Mesenchymal stem cell (in vitro differentiated cells and primary cell): Measurements from ENCODE around the gene SAT1. TPM values are rescaled to one million over a fixed set of nuclear protein-coding genes. Genes with fewer than 3 reads are reported as not detected.

Experiments used
- DNase-seq: peaks from one replicate; pipeline ENCODE4 v3.0.0-alpha.2; 2013
- H2AFZ ChIP-seq: one replicate; pipeline ENCODE4 v1.6.1; 2013; ENCODE audit warnings: low read depth, mild to moderate bottlenecking, control low read depth, inconsistent platforms, low read length, moderate library complexity
- H2AK5ac ChIP-seq: 2 replicates; pipeline ENCODE4 v1.6.1; 2013; ENCODE audit warnings: low read length, moderate library complexity, mild to moderate bottlenecking, inconsistent platforms; ENCODE audit not compliant: severe bottlenecking
- H2BK120ac ChIP-seq: one replicate; pipeline ENCODE4 v1.6.1; 2013; ENCODE audit warnings: low read depth, mild to moderate bottlenecking, inconsistent platforms, low read length, moderate library complexity
- H2BK12ac ChIP-seq, 2 experiments: one replicate each; pipeline ENCODE4 v1.6.1; 2013; ENCODE audit warnings: inconsistent platforms in 2 of 2, low read length in 2 of 2, mild to moderate bottlenecking in 2 of 2, moderate library complexity in 2 of 2, control low read depth in 1 of 2
- H2BK15ac ChIP-seq: one replicate; pipeline ENCODE4 v1.6.1; 2013; ENCODE audit warnings: mild to moderate bottlenecking, low read depth, inconsistent platforms; ENCODE audit not compliant: poor library complexity, severe bottlenecking
- H2BK5ac ChIP-seq: 2 replicates; pipeline ENCODE4 v1.6.1; 2013; ENCODE audit warnings: low read depth, mild to moderate bottlenecking, low read length, control low read depth, inconsistent platforms; ENCODE audit not compliant: poor library complexity, severe bottlenecking
- H3K14ac ChIP-seq, 2 experiments: one replicate each; pipeline ENCODE4 v1.6.1; 2013; ENCODE audit warnings: inconsistent platforms in 2 of 2, low read length in 2 of 2, control low read depth in 1 of 2, mild to moderate bottlenecking in 1 of 2, moderate library complexity in 1 of 2
- H3K18ac ChIP-seq, 2 experiments: one replicate each; pipeline ENCODE4 v1.6.1; 2013; ENCODE audit warnings: inconsistent platforms in 2 of 2, low read length in 2 of 2, control low read depth in 1 of 2, low read depth in 1 of 2, mild to moderate bottlenecking in 1 of 2
- H3K23ac ChIP-seq, 2 experiments: one replicate each; pipeline ENCODE4 v1.6.1; 2013; ENCODE audit warnings: inconsistent platforms in 2 of 2, low read length in 2 of 2, mild to moderate bottlenecking in 2 of 2, moderate library complexity in 2 of 2, control low read depth in 1 of 2
- H3K27ac ChIP-seq: 2 replicates; pipeline ENCODE4 v1.5.1; 2013; ENCODE audit warnings: mild to moderate bottlenecking, moderate library complexity, low read length, control low read depth, inconsistent platforms; ENCODE audit not compliant: poor library complexity, severe bottlenecking
- H3K27me3 ChIP-seq, 2 experiments: 2 replicates each; pipeline versions ENCODE4 v1.6.1 to v1.7.0; 2013; ENCODE audit warnings: low read length in 2 of 2, mild to moderate bottlenecking in 2 of 2, moderate library complexity in 2 of 2, control low read depth in 1 of 2, inconsistent platforms in 1 of 2; ENCODE audit not compliant: control insufficient read depth in 1 of 2, insufficient read depth in 1 of 2
- H3K36me3 ChIP-seq, 2 experiments: 2 replicates each; pipeline versions ENCODE4 v1.6.1 to v1.7.0; 2013; ENCODE audit warnings: low read length in 2 of 2, control low read depth in 1 of 2, inconsistent platforms in 1 of 2, low read depth in 1 of 2, mild to moderate bottlenecking in 1 of 2; ENCODE audit not compliant: insufficient read depth in 2 of 2, control insufficient read depth in 1 of 2
- H3K4ac ChIP-seq, 2 experiments: one replicate each; pipeline ENCODE4 v1.6.1; 2013; ENCODE audit warnings: inconsistent platforms in 2 of 2, low read length in 2 of 2, mild to moderate bottlenecking in 2 of 2, moderate library complexity in 2 of 2, control low read depth in 1 of 2, low read depth in 1 of 2
- H3K4me1 ChIP-seq: 2 replicates; pipeline ENCODE4 v1.6.1; 2013; ENCODE audit warnings: low read depth, low read length, control low read depth; ENCODE audit not compliant: control insufficient read depth, insufficient read depth
- H3K4me2 ChIP-seq: 2 replicates; pipeline ENCODE4 v1.6.1; 2013; ENCODE audit warnings: low read length, mild to moderate bottlenecking, inconsistent platforms; ENCODE audit not compliant: poor library complexity, severe bottlenecking
- H3K4me3 ChIP-seq, 2 experiments: 2 replicates each; pipeline versions ENCODE4 v1.5.1 to v1.7.0; 2013; ENCODE audit warnings: low read length in 2 of 2, mild to moderate bottlenecking in 2 of 2, control low read depth in 1 of 2, low read depth in 1 of 2; ENCODE audit not compliant: insufficient read depth in 1 of 2
- H3K79me1 ChIP-seq: replicated peaks from 2 replicates; pipeline ENCODE4 v1.6.1; 2013; ENCODE audit warnings: mild to moderate bottlenecking, control low read depth, low read length, inconsistent platforms; ENCODE audit not compliant: poor library complexity, severe bottlenecking
- H3K9ac ChIP-seq: 2 replicates; pipeline ENCODE4 v1.7.0; 2013; ENCODE audit warnings: mild to moderate bottlenecking, low read length, moderate library complexity
- H3K9me3 ChIP-seq: 2 replicates; pipeline ENCODE4 v1.7.0; 2013; ENCODE audit warnings: mild to moderate bottlenecking, low read length; ENCODE audit not compliant: control insufficient read depth
- H4K8ac ChIP-seq: one replicate; pipeline ENCODE4 v1.6.1; 2013; ENCODE audit warnings: inconsistent platforms, mild to moderate bottlenecking, low read length, moderate library complexity
- H4K91ac ChIP-seq: one replicate; pipeline ENCODE4 v1.6.1; 2013; ENCODE audit warnings: mild to moderate bottlenecking, low read length, inconsistent platforms
- WGBS: methylation state at CpG from one replicate; pipeline ENCODE4 v1.1.7; 2013; ENCODE audit warnings: mixed read lengths; 5-methylcytosine and 5-hydroxymethylcytosine counted together
- small RNA-seq: library from polyadenylated mRNA; stranded (forward); fragments of <200 nt; extraction: miRNeasy Mini kit (QIAGEN cat#:217004); gene quantifications from one replicate; pipeline ENCODE3, GENCODE V24; 2013; ENCODE audit warnings: low read depth

The SAT1 gene

DNA sequence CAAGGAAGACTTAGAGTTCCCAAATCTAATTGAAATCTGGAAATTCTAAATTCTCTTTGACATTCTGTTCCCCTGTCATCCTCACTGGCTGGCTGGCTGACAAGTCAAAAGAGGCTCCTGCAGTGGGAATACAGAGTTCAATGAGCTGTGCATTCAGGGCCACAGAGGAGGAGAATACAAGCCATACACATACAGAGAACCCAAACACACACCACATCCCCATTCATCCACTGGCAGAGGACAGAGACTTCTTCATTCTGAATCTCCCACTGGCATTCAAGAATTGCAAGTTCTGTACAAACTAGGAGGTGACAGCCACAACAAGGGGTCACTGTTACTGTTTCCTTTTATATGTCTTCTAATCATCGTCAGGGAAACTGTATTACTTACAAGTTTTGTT lies 49.7 kb downstream of the SAT1 start:
- no peaks in the 10 kb centered on the region for H3K27me3 ChIP-seq
- no peak overlapping the region for H2AK5ac ChIP-seq
- no peak overlapping the region for H3K27ac ChIP-seq
- no peak overlapping the region for H4K8ac ChIP-seq
- H3K4me3 ChIP-seq: no peak overlapping the region
- no peak overlapping the region for H3K18ac ChIP-seq
- H3K9ac ChIP-seq: no peak overlapping the region
- no peak overlapping the region for H3K23ac ChIP-seq
- no peaks in the 10 kb centered on the region for H3K4me1 ChIP-seq
- H2AFZ ChIP-seq: no peak overlapping the region
- H2BK15ac ChIP-seq: no peak overlapping the region
- DNase-seq: no peak
- H3K9me3 ChIP-seq: no peaks in the 10 kb centered on the region
- no peak overlapping the region for H3K4me2 ChIP-seq
- no peaks in the 10 kb centered on the region for H3K79me1 ChIP-seq
- no peak overlapping the region for H2BK12ac ChIP-seq
- no peak overlapping the region for H4K91ac ChIP-seq
- H3K14ac ChIP-seq: no peak overlapping the region
- H2BK5ac ChIP-seq: no peak overlapping the region
- no peak overlapping the region for H2BK120ac ChIP-seq
- no peaks in the 10 kb centered on the region for H3K36me3 ChIP-seq
- WGBS: 100% methylated on average over 1 of the region's 1 CpG
- no peak overlapping the region for H3K4ac ChIP-seq

Small RNAs within 50 kb of the gene (small RNA-seq; reads per million reads assigned to genes)
- gene RF00019: not detected
